Lower lobe of right lung (tissue), 2 donors: ENCODE measurements around the gene PYY. TPM values are rescaled to one million over a fixed set of nuclear protein-coding genes. Genes with fewer than 3 reads are reported as not detected.
A peak's percentile ranks its signal among the peaks of the same experiment; 100 is the strongest.

ENCODE experiments used
- ATAC-seq, 2 donors: fragments of 200-7000 bp; cut with Tn5 transposase; one replicate each; pipeline ENCODE4 v1.9.1; 2020 to 2022; ENCODE audit warnings: mild to moderate bottlenecking in 2 of 2, moderate library complexity in 2 of 2
- DNase-seq: peaks from one replicate; pipeline ENCODE4 v3.0.0-alpha.2; 2020
- H3K27ac ChIP-seq: fragments of 200-600 bp; one replicate; pipeline ENCODE4 v1.8.0; 2022
- H3K27me3 ChIP-seq: fragments of 200-600 bp; one replicate; pipeline ENCODE4 v1.8.0; 2022; ENCODE audit warnings: low read depth
- H3K36me3 ChIP-seq: fragments of 200-600 bp; one replicate; pipeline ENCODE4 v1.8.0; 2022; ENCODE audit warnings: mild to moderate bottlenecking
- H3K4me1 ChIP-seq: fragments of 200-600 bp; one replicate; pipeline ENCODE4 v1.8.0; 2022
- H3K4me3 ChIP-seq: fragments of 200-600 bp; one replicate; pipeline ENCODE4 v1.8.0; 2022; ENCODE audit warnings: mild to moderate bottlenecking
- H3K9me3 ChIP-seq: fragments of 200-600 bp; one replicate; pipeline ENCODE4 v1.8.0; 2022
- CTCF ChIP-seq: fragments of 200-600 bp; IDR thresholded peaks from one replicate; pipeline ENCODE4 v1.8.0; 2022; ENCODE audit warnings: antibody characterized with exemption, mild to moderate bottlenecking
- intact Hi-C: fragments of 100-400 bp; cut with DNase I; formaldehyde crosslinking; loops from one replicate; pipeline ENCODE4 v1.11.0; 2022
- total RNA-seq: library from RNA; stranded (reverse); fragmentation: NEBNext Ultra II Directional; extraction: Animal tissue kit (Norgen Biotek cat#: 25700); gene quantifications from one replicate; pipeline ENCODE4 v1.2.1, GENCODE V29; 2021
- donor health status: DM: no; HTN: yes; CAD: no; lungs with severe emphysema.

The PYY gene
- total RNA-seq, 1 donor from 2014 or later: not detected

GRCh38 chr17:43988301-43988700, 34.6 kb upstream of the PYY start:
- Histone ChIP-seq H3K36me3 (no peaks in the 10 kb centered on the region), H3K4me3 (no peak overlapping the region), H3K9me3 (no peaks in the 10 kb centered on the region), H3K4me1 (peaks cover 12% of the 10 kb centered on the region), H3K27me3 (peaks cover 26% of the 10 kb centered on the region), H3K27ac (no peak overlapping the region)
- no peak for ATAC-seq
- DNase-seq: no peak
- TF ChIP-seq CTCF: no peak
- intact Hi-C loops: no loop called here

- no peak for TF ChIP-seq CTCF
- no peak for DNase-seq
- no peak for ATAC-seq
- Histone ChIP-seq H3K27ac (no peak overlapping the region), H3K9me3 (no peaks in the 10 kb centered on the region), H3K36me3 (no peaks in the 10 kb centered on the region), H3K4me1 (peaks cover 14% of the 10 kb centered on the region), H3K4me3 (no peak overlapping the region), H3K27me3 (peaks cover 35% of the 10 kb centered on the region)
- intact Hi-C loops: no loop called here
Observed at GRCh38 chr17:43987131-43988021, 33.6 kb upstream of the PYY start.

GRCh38 chr17:43986225-43986981, 32.7 kb upstream of the PYY start:
- peaks cover 42% of the 10 kb centered on the region for H3K27me3 ChIP-seq
- H3K4me3 ChIP-seq: no peak overlapping the region
- no peaks in the 10 kb centered on the region for H3K36me3 ChIP-seq
- intact Hi-C loops: no loop called here
- H3K9me3 ChIP-seq: no peaks in the 10 kb centered on the region
- ATAC-seq (no peak), DNase-seq (no peak)
- no peak for TF ChIP-seq CTCF
- no peak overlapping the region for H3K27ac ChIP-seq
- peaks cover 14% of the 10 kb centered on the region for H3K4me1 ChIP-seq

- no peak overlapping the region for H3K27ac ChIP-seq
- no peak for DNase-seq
- no peaks in the 10 kb centered on the region for H3K9me3 ChIP-seq
- TF ChIP-seq CTCF: no peak
- H3K4me3 ChIP-seq: peak overlapping the region; percentile 54
- H3K36me3 ChIP-seq: no peaks in the 10 kb centered on the region
- peaks cover 42% of the 10 kb centered on the region for H3K27me3 ChIP-seq
- ATAC-seq: peak in 1 of 2 donors; percentile 64
- intact Hi-C loops: no loop called here
- peaks cover 14% of the 10 kb centered on the region for H3K4me1 ChIP-seq
Observed at GRCh38 chr17:43984521-43984920, 30.8 kb upstream of the PYY start.

- Histone ChIP-seq H3K4me3 (peak overlapping the region; percentile 54), H3K27ac (peak overlapping the region; percentile 58), H3K27me3 (peaks cover 42% of the 10 kb centered on the region), H3K9me3 (no peaks in the 10 kb centered on the region), H3K36me3 (no peaks in the 10 kb centered on the region), H3K4me1 (peaks cover 14% of the 10 kb centered on the region)
- ATAC-seq (peak; percentile 88 to 96), DNase-seq (peak; percentile 67)
- intact Hi-C loops: no loop called here
- TF ChIP-seq CTCF: peak; percentile 13
Observed at GRCh38 chr17:43983515-43984411, 30.0 kb upstream of the PYY start.
